HG02588 (cell line): ENCODE measurements around the gene FOXP1.

ENCODE experiments used
- ATAC-seq: cut with Tn5 transposase; IDR thresholded peaks from one replicate; pipeline ENCODE4 v1.9.1; 2021; ENCODE audit warnings: mild to moderate bottlenecking, moderate library complexity; ENCODE audit not compliant: unreplicated experiment

FOXP1 gene

DNA sequence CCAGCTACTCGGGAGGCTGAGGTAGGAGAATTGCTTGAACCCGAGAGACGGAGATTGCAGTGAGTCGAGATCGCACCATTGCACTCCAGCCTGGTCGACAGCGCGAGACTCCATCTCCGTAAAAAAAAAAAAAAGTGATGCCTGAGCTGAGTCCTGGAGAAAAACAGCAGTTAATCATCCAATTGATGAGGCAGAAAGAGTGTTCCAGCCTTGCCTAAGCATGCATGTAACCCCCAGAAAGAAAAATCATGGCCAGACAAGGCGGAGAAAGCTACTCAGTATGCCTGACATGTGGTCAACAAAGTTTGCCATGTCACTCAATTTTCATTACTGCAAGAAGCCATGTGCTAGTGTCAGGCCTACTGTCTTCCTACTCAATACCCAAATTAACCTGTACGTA is 678.0 kb downstream of the FOXP1 start:
- ATAC-seq, result no peak
